SK-N-SH (cell line): ENCODE results near the gene MIPOL1.

Experiments
- CTCF ChIP-seq: fragments of 200-600 bp; sonication (generic); IDR thresholded peaks from 2 replicates; pipeline ENCODE4 v1.6.1; 2017; ENCODE audit warnings: antibody characterized with exemption, mild to moderate bottlenecking, moderate library complexity
- EZH2phosphoT487 ChIP-seq: fragments of 200-600 bp; sonication (generic); IDR thresholded peaks from 2 replicates; pipeline ENCODE4 v1.6.1; 2017; ENCODE audit warnings: low read depth, mixed run types, mild to moderate bottlenecking, antibody characterized with exemption, moderate library complexity, borderline replicate concordance
- FOSL2 ChIP-seq: IDR thresholded peaks from 2 replicates; pipeline ENCODE4 v1.4.0; 2012; ENCODE audit warnings: low read depth, mild to moderate bottlenecking, moderate library complexity, borderline replicate concordance
- GABPA ChIP-seq: IDR thresholded peaks from 2 replicates; pipeline ENCODE4 v1.4.0; 2012; ENCODE audit warnings: low read depth, mild to moderate bottlenecking
- JUND ChIP-seq: IDR thresholded peaks from 2 replicates; pipeline ENCODE4 v1.4.0; 2012
- MXI1 ChIP-seq: IDR thresholded peaks from 2 replicates; pipeline ENCODE4 v1.6.1; 2012; ENCODE audit warnings: mild to moderate bottlenecking, low read depth, low read length, improper control_type of control experiment
- POLR2AphosphoS5 ChIP-seq: IDR thresholded peaks from 2 replicates; pipeline ENCODE4 v1.6.1; 2012; ENCODE audit warnings: low read depth, low read length
- RAD21 ChIP-seq: IDR thresholded peaks from 2 replicates; pipeline ENCODE4 v1.6.1; 2012; ENCODE audit warnings: mild to moderate bottlenecking, low read length
- REST ChIP-seq: IDR thresholded peaks from 2 replicates; pipeline ENCODE4 v1.6.1; 2012; ENCODE audit warnings: mild to moderate bottlenecking, low read depth, low read length, moderate library complexity
- SIN3A ChIP-seq: IDR thresholded peaks from 2 replicates; pipeline ENCODE4 v1.6.1; 2012; ENCODE audit warnings: low read depth, mild to moderate bottlenecking, low read length, moderate library complexity, borderline replicate concordance
- TAF1 ChIP-seq: IDR thresholded peaks from 2 replicates; pipeline ENCODE4 v1.6.1; 2012; ENCODE audit warnings: low read depth, mild to moderate bottlenecking, low read length, moderate library complexity, borderline replicate concordance
- YY1 ChIP-seq: IDR thresholded peaks from 2 replicates; pipeline ENCODE4 v1.4.0; 2012; ENCODE audit warnings: low read depth, mild to moderate bottlenecking

- TF ChIP-seq CTCF (no peak), POLR2AphosphoS5 (no peak), REST (no peak), JUND (no peak), FOSL2 (no peak), GABPA (no peak), YY1 (no peak), EZH2phosphoT487 (no peak), RAD21 (no peak), SIN3A (no peak), TAF1 (no peak), MXI1 (no peak)
Measured at GRCh38 chr14:37600880-37601741, 403.4 kb downstream of the MIPOL1 start.
